C4-2B (cell line): Measurements from ENCODE around the gene CROCC.
"Not testable (repeated sequence)": the region's sequence is repeated elsewhere in the genome, so short reads cannot be mapped to it uniquely, and the experiment has no call there.

Source experiments
- H3K27ac ChIP-seq: fragments of 450-650 bp; 2 replicates; pipeline ENCODE4 v1.5.1; 2017
- CTCF ChIP-seq: fragments of 450-650 bp; conservative IDR thresholded peaks from 2 replicates; pipeline ENCODE4 v1.5.1; 2017; ENCODE audit warnings: mild to moderate bottlenecking
- ZFX ChIP-seq: fragments of 450-650 bp; IDR thresholded peaks from 2 replicates; pipeline ENCODE4 v1.6.1; 2017

The CROCC gene

GRCh38 chr1:16907870-16908758 is 13.6 kb upstream of the CROCC start:
- H3K27ac ChIP-seq: no peak overlapping the region
- TF ChIP-seq ZFX: no peak
- TF ChIP-seq CTCF: no peak

- H3K27ac ChIP-seq: not testable (repeated sequence)
These were observed 9.6 kb upstream of the CROCC start for GRCh38 chr1:16911851-16912721.

GRCh38 chr1:16912742-16913141 is 9.0 kb upstream of the CROCC start:
- not testable (repeated sequence) for H3K27ac ChIP-seq

- H3K27ac ChIP-seq: peak overlapping the region; percentile 88
- TF ChIP-seq ZFX (no peak), CTCF (no peak)
These were observed 8.4 kb upstream of the CROCC start for GRCh38 chr1:16913181-16913832.

- H3K27ac ChIP-seq: peak overlapping the region; percentile 88
- TF ChIP-seq CTCF (no peak; the same call in 1 of the 2 replicates), ZFX (peak; percentile 76; the same call in 1 of the 2 replicates)
These were observed 7.7 kb upstream of the CROCC start for GRCh38 chr1:16913833-16914662.

GRCh38 chr1:16914928-16915626 is 6.7 kb upstream of the CROCC start:
- peak overlapping the region; percentile 88; the same call in 1 of the 2 replicates for H3K27ac ChIP-seq

- no peak overlapping the region for H3K27ac ChIP-seq
- no peak for TF ChIP-seq ZFX
- TF ChIP-seq CTCF: no peak
These were observed 6.1 kb upstream of the CROCC start for GRCh38 chr1:16915627-16915973.

- H3K27ac ChIP-seq: not testable (repeated sequence)
These were observed 5.5 kb upstream of the CROCC start for GRCh38 chr1:16916036-16916880.
